Measurements from ENCODE around the gene LRCH3.

DNA sequence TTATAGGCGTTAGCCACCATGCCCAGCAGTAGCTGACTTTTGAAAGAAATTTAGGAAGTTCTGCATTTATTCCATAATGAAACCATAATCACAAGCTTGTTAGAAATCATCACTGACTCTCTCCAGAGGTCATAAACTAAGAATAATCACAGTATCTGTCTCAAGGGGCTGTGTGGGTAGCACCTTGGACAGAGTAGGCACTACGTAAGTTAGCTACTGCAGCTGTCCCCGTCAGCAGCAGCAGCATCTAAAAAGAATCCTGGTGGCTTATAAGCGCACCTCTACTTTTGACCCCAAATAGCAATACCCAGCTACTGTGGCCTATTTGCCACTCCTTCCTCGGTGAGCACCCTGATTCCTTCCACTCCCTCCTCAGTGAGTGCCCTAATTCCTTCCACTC, 101.1 kb downstream of the LRCH3 start:
- TF ChIP-seq POLR2AphosphoS5 (IDR thresholded peaks at IDR 0.05): no peak
- no peak for TF ChIP-seq POLR2A (IDR thresholded peaks at IDR 0.05)
- TF ChIP-seq, protein P1, sequence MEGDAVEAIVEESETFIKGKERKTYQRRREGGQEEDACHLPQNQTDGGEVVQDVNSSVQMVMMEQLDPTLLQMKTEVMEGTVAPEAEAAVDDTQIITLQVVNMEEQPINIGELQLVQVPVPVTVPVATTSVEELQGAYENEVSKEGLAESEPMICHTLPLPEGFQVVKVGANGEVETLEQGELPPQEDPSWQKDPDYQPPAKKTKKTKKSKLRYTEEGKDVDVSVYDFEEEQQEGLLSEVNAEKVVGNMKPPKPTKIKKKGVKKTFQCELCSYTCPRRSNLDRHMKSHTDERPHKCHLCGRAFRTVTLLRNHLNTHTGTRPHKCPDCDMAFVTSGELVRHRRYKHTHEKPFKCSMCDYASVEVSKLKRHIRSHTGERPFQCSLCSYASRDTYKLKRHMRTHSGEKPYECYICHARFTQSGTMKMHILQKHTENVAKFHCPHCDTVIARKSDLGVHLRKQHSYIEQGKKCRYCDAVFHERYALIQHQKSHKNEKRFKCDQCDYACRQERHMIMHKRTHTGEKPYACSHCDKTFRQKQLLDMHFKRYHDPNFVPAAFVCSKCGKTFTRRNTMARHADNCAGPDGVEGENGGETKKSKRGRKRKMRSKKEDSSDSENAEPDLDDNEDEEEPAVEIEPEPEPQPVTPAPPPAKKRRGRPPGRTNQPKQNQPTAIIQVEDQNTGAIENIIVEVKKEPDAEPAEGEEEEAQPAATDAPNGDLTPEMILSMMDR (IDR thresholded peaks at IDR 0.05): no peak
- TF ChIP-seq EP300 (IDR thresholded peaks at IDR 0.05): no peak
